GM18526 (cell line): Measurements from ENCODE around the gene GFOD1.

Experiments used
- POLR2A ChIP-seq: IDR thresholded peaks from 3 replicates; pipeline ENCODE4 v1.6.1; 2011; ENCODE audit not compliant: insufficient read length; ENCODE audit errors: extremely low read depth

GFOD1 gene

DNA sequence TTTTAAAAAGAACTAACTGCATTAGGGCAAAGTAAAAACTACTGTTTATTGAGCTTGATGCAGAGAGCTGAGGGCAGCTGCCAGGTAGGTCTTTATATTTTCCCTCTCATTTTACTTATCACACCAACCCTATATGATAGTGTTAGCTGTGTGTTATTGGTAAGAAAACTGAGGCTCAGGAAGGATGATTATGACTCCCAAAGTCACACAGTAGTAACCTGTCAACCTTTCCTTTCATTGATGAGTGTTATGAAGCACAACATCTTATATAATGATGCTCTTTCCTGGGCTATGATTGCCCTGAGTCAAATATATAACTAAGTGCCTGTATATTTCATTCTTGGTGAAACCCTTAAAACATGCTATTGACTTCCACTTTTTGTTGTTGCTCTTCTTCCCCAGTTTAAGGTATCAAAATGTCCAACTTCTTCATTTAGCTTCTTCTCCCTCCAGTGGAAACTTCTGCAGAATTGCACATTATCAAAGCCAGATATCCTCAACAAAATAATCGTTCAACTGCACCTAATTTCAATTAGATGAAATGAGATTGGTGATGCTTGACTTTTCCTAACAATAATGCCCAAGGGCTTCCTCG lies 8.1 kb downstream of the GFOD1 start:
- no peak for TF ChIP-seq POLR2A

GRCh38 chr6:13478525-13478966 lies 8.9 kb downstream of the GFOD1 start:
- TF ChIP-seq POLR2A: no peak

- TF ChIP-seq POLR2A: no peak
Measured at GRCh38 chr6:13474787-13475186, 12.6 kb downstream of the GFOD1 start.

DNA sequence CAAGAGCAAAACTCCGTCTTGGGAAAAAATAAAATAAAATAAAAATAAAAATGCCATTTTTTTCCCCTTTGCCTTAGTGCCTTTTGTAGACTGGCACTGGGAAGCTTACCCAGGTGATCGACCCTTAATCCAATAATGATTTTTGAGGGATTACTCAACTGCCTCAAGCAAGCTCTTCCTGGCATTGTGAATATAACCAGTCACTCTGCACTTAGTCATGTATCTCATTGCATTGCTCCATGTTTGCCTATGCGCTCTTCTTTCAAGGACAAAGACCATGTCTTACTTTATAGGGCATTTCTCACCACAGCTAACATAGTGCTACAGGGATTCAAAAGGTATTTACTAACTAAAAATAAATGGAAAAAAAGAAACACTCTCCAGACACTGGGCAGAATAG lies 13.0 kb downstream of the GFOD1 start:
- TF ChIP-seq POLR2A: no peak

DNA sequence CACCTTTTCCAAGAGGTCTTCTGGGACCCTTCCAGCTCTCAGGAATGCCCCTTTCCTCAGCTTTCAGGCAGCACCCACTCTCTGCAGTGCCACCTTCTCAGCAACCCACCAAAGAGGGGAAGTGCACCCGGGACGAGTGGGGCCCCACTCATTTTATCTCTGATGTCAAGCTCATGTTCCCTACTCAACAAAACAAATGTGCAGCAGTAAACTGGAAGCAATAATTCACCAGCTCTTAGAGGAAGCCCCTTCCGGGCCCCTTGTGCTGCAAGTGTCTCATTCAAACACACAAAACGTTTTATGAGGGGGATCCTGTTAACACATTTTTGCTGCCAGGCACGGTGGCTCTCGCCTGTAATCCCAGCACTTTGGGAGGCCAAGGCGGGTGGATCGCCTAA lies 13.6 kb downstream of the GFOD1 start:
- TF ChIP-seq POLR2A: no peak

- TF ChIP-seq POLR2A: no peak
Measured at GRCh38 chr6:13472976-13473767, 14.2 kb downstream of the GFOD1 start.

- TF ChIP-seq POLR2A: no peak
Measured at GRCh38 chr6:13472099-13472498, 15.3 kb downstream of the GFOD1 start.

- TF ChIP-seq POLR2A: no peak
Measured at GRCh38 chr6:13471184-13471583, 16.2 kb downstream of the GFOD1 start.

DNA sequence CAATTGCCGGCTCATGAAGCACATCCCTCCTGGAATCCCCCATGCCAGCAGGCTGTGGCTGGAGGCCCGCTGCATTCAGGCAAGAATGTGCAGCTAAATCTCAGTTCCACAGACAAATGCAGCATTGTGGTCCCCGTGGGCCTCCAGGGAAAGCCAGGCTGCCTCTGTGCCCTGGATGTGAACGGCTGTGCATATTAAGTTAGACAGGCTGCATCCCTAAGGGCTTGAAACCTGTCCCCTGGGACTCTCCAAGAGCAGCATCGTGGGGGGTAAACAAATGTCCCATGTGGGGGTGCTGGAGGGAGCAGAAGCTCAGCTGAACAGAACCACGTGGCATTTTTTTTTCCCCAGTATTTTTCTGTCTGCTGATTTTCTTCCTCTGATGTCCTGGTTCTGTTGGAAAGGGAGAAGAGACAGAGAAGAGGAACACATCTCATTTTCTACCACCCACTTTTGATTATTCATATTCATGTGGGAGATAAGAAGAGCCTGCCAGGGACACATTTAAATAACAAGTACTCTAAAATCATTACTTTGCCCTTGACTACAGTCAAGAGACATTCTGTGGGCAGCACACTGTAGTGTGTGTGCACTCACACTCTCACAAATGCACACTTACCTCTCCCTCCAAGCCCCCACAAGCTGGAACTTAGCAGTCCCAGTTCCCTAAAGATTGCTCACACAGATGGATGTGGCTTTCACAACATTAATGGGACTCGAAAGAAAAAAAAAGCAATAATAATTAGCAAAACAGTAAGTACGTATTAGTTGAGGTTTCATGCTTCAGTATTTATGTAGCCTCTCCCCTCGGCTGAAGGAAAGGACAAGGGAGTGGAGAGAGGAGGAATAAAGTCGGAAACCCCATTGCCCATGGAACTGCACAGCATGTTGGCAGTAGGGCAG lies 16.9 kb downstream of the GFOD1 start:
- no peak for TF ChIP-seq POLR2A

- no peak for TF ChIP-seq POLR2A
Measured at GRCh38 chr6:13469693-13470092, 17.7 kb downstream of the GFOD1 start.

DNA sequence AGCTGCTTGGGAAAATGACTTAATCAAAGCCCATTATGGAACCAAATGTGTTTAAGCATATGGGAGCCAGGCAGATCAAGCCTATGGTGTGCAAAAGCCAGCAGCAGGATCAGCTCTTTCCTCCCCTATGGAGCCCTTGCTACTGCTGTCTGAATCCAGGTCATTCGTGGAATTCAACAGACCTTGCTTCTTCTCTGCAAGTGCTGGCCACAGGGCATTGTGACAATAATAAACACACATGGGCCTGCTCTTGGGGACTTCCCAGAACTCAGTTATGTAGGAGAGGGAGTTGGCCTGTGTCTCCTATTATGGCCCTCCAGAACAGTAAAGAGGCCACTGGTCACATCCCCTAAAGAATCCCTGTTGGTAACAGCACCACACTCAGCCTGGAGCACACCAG lies 18.6 kb downstream of the GFOD1 start:
- no peak for TF ChIP-seq POLR2A

DNA sequence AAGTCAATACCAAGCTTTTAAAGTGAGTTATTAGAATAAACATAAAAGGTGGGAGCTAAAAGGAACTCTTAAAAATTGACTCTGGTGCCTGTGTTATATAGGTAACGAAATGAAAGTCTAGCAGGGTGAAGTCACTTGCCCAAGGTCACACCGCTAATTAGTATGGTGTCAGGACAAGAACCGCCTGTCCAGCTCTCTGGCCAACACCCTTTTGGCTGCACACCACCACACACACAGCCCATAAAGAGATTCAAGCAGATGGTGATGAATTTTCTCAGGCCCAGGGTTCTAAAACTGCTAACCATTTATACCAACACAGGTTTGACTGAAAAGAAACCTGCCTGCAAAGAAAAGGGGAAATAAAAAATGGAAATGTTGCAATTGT lies 20.2 kb downstream of the GFOD1 start:
- TF ChIP-seq POLR2A: no peak

DNA sequence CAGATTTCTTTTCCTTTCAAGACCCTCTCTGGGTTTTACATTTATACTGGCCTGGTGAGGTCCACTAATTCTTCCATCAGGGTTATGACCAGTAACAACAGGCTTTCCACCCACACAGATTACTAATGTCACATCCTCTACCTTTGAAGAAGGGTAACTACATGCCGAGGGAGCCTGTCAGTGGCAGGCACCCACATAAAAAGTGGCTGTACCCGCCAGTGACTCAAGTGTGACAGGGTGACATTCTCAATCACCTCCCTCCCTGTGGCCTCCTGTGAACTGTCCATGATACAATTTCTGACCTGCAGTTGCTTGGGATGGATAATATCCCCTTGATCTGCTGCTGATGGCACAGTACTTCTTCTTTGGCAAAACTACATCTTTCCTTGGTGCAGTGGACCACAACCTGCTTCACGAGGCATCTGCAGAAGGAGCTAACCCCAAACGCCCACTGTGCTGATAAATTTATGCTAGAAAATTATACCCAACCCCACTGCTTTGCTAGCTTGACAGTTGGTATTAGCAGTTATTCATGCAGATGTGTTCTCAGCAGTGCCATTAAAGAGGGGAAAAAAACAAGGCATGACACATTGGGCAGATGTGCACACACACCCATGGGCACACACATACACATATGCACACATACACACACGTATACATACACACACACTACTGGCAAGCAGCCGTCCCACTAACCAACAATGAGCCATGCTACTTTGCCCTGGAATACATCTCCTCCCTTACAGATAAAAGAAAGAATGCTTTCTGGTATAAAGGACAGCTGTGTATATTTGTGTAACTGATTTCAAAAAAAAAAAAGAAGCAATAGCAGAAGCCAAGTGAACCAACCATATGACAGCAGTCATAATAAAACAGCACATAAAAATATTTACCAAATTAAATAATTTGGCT lies 20.8 kb downstream of the GFOD1 start:
- TF ChIP-seq POLR2A: no peak

DNA sequence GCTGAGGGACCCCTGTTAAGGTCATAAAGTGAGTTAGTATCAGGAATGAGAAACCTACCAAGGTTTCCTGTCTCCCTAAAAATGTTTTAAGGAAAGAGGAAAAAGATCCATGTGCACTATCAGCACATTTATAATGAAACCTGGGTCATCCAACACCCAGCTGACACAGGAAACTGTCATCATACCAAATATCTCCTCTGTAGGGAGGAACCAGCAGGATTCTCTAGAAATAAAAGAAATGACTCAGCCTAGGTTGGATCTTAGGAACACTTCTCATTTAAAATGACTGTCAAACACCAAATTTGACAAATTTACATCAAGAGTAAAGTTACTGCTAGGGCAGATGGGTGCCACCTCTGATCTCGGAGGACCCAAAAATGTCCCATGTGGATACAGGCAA lies 21.7 kb downstream of the GFOD1 start:
- TF ChIP-seq POLR2A: no peak

- no peak for TF ChIP-seq POLR2A
Measured at GRCh38 chr6:13463941-13464340, 23.5 kb downstream of the GFOD1 start.
